Vagina (tissue), 2 donors: ENCODE results near the gene MEF2C. TPM values are rescaled to one million over a fixed set of nuclear protein-coding genes. Genes with fewer than 3 reads are reported as not detected.

Source experiments
- DNase-seq, 2 donors: peaks; one replicate each; pipeline ENCODE4 v3.0.0-alpha.2; 2017; ENCODE audit errors: extremely low spot score in 2 of 2
- H3K27ac ChIP-seq: fragments of 200-600 bp; sonication (generic); one replicate; pipeline ENCODE4 v1.5.1; 2019
- H3K27me3 ChIP-seq: fragments of 200-600 bp; sonication (generic); one replicate; pipeline ENCODE4 v1.5.1; 2019
- H3K36me3 ChIP-seq, 2 donors: fragments of 200-600 bp; sonication (generic); one replicate each; pipeline ENCODE4 v1.5.1; 2017 to 2019
- H3K4me1 ChIP-seq: fragments of 200-600 bp; sonication (generic); one replicate; pipeline ENCODE4 v1.5.1; 2019
- H3K4me3 ChIP-seq, 2 donors: fragments of 200-600 bp; sonication (generic); 1 replicate in 1 of 2; 2 replicates in 1 of 2; pipeline ENCODE4 v1.5.1; 2016 to 2019
- H3K9me3 ChIP-seq: fragments of 200-600 bp; sonication (generic); one replicate; pipeline ENCODE4 v1.5.1; 2019
- CTCF ChIP-seq, 3 experiments: fragments of 450-650 bp in 2 of 3; fragments of 200-600 bp in 1 of 3; sonication (generic) in 1 of 3; IDR thresholded peaks; one replicate each; pipeline ENCODE4 v1.5.1; 2017 to 2019; ENCODE audit warnings: antibody characterized with exemption in 3 of 3, mild to moderate bottlenecking in 2 of 3, moderate library complexity in 2 of 3
- POLR2A ChIP-seq, 2 donors: fragments of 450-650 bp; IDR thresholded peaks; one replicate each; pipeline ENCODE4 v1.6.1; 2017; ENCODE audit warnings: antibody characterized with exemption in 2 of 2, mild to moderate bottlenecking in 2 of 2, moderate library complexity in 2 of 2
- POLR2AphosphoS5 ChIP-seq, 2 donors: sonication (generic); formaldehyde crosslinking; IDR thresholded peaks; one replicate each; pipeline ENCODE4 v1.9.0; 2017; ENCODE audit warnings: antibody characterized with exemption in 2 of 2, mild to moderate bottlenecking in 2 of 2, low read depth in 1 of 2; ENCODE audit not compliant: insufficient read depth in 1 of 2
- intact Hi-C: fragments of 100-400 bp; cut with DNase I; formaldehyde crosslinking; loops from one replicate; pipeline ENCODE4 v1.15.1; 2023
- total RNA-seq: library from RNA; depleted of rRNA; stranded (reverse); fragments of >200 nt; gene quantifications from one replicate; pipeline ENCODE4 v1.2.3, GENCODE V29; 2016

Gene MEF2C
- total RNA-seq, 1 donor from 2014 or later = 22.3 TPM

- H3K4me3 ChIP-seq = no peak overlapping the region
- TF ChIP-seq POLR2AphosphoS5 (IDR thresholded peaks at IDR 0.05; ENCODE audit: insufficient read depth in 1 of 2, low read depth in 1 of 2) (no peak), POLR2A (IDR thresholded peaks at IDR 0.05) (no peak), CTCF (IDR thresholded peaks at IDR 0.05) (no peak)
- peak overlapping the region; percentile 68 for H3K27ac ChIP-seq
- H3K4me1 ChIP-seq = peaks cover 17% of the 10 kb centered on the region
- intact Hi-C loops = no loop called here
- DNase-seq = no peak
- no peaks in the 10 kb centered on the region for H3K9me3 ChIP-seq
- no peaks in the 10 kb centered on the region for H3K36me3 ChIP-seq
- H3K27me3 ChIP-seq = no peaks in the 10 kb centered on the region
These were observed 48.9 kb downstream of the MEF2C start for GRCh38 chr5:88834131-88834462.

- no peaks in the 10 kb centered on the region for H3K36me3 ChIP-seq
- H3K9me3 ChIP-seq = no peaks in the 10 kb centered on the region
- no peak for TF ChIP-seq POLR2A (IDR thresholded peaks at IDR 0.05)
- TF ChIP-seq POLR2AphosphoS5 (IDR thresholded peaks at IDR 0.05; ENCODE audit: insufficient read depth in 1 of 2, low read depth in 1 of 2) = peak in 1 of 2 donors; percentile 45
- peaks cover 17% of the 10 kb centered on the region for H3K4me1 ChIP-seq
- DNase-seq = no peak
- peak overlapping the region; percentile 68 for H3K27ac ChIP-seq
- no peak overlapping the region for H3K4me3 ChIP-seq
- intact Hi-C loops = no loop called here
- H3K27me3 ChIP-seq = no peaks in the 10 kb centered on the region
These were observed 49.4 kb downstream of the MEF2C start for GRCh38 chr5:88833371-88834130.

GRCh38 chr5:88831816-88832215 lies 51.2 kb downstream of the MEF2C start:
- intact Hi-C loops = no loop called here
- H3K27me3 ChIP-seq = no peaks in the 10 kb centered on the region
- no peak overlapping the region for H3K27ac ChIP-seq
- no peak for DNase-seq
- H3K4me1 ChIP-seq = peaks cover 17% of the 10 kb centered on the region
- no peak overlapping the region for H3K4me3 ChIP-seq
- TF ChIP-seq CTCF (IDR thresholded peaks at IDR 0.05) = no peak
- TF ChIP-seq POLR2A (IDR thresholded peaks at IDR 0.05) = no peak
- TF ChIP-seq POLR2AphosphoS5 (IDR thresholded peaks at IDR 0.05; ENCODE audit: insufficient read depth in 1 of 2, low read depth in 1 of 2) = no peak
- H3K36me3 ChIP-seq = no peaks in the 10 kb centered on the region
- no peaks in the 10 kb centered on the region for H3K9me3 ChIP-seq

GRCh38 chr5:88830567-88830966 lies 52.4 kb downstream of the MEF2C start:
- TF ChIP-seq POLR2A (IDR thresholded peaks at IDR 0.05) (no peak), CTCF (IDR thresholded peaks at IDR 0.05) (no peak), POLR2AphosphoS5 (IDR thresholded peaks at IDR 0.05; ENCODE audit: insufficient read depth in 1 of 2, low read depth in 1 of 2) (no peak)
- Histone ChIP-seq H3K36me3 (no peaks in the 10 kb centered on the region), H3K27ac (peak overlapping the region; percentile 43), H3K4me1 (peaks cover 13% of the 10 kb centered on the region), H3K9me3 (no peaks in the 10 kb centered on the region), H3K27me3 (no peaks in the 10 kb centered on the region), H3K4me3 (no peak overlapping the region)
- intact Hi-C loops = no loop called here
- DNase-seq = no peak

GRCh38 chr5:88829775-88830174 lies 53.2 kb downstream of the MEF2C start:
- TF ChIP-seq POLR2AphosphoS5 (IDR thresholded peaks at IDR 0.05; ENCODE audit: insufficient read depth in 1 of 2, low read depth in 1 of 2) = no peak
- no peak for TF ChIP-seq POLR2A (IDR thresholded peaks at IDR 0.05)
- no peak for TF ChIP-seq CTCF (IDR thresholded peaks at IDR 0.05)
- DNase-seq = no peak
- Histone ChIP-seq H3K27ac (peak overlapping the region; percentile 43), H3K36me3 (no peaks in the 10 kb centered on the region), H3K4me3 (no peak overlapping the region), H3K9me3 (no peaks in the 10 kb centered on the region), H3K4me1 (peaks cover 13% of the 10 kb centered on the region), H3K27me3 (no peaks in the 10 kb centered on the region)
- intact Hi-C loops = loop anchor here (5.0 kb wide), 1 partner anchor 53 kb away; the partner anchor contains the start of gene MEF2C
